ENCODE results near the gene XRCC5.

DNA sequence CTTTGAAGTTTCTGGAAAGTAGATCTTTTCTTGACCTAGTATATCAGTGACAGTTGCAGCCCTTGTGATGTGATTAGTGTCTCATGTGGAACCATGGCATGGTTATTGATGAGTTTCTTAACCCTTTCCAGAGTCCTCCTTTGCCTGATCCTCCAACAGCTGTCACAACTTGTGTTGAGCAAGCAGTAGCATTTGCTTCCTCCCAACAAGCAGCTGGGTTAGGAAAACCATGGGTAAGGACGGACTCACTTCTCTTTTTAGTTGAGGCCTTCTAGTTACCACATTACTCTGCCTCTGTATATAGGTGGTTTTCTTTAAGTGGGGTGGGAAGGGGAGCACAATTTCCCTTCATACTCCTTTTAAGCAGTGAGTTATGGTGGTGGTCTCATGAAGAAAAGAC, 96.3 kb downstream of the XRCC5 start:
- TF ChIP-seq, protein P1, sequence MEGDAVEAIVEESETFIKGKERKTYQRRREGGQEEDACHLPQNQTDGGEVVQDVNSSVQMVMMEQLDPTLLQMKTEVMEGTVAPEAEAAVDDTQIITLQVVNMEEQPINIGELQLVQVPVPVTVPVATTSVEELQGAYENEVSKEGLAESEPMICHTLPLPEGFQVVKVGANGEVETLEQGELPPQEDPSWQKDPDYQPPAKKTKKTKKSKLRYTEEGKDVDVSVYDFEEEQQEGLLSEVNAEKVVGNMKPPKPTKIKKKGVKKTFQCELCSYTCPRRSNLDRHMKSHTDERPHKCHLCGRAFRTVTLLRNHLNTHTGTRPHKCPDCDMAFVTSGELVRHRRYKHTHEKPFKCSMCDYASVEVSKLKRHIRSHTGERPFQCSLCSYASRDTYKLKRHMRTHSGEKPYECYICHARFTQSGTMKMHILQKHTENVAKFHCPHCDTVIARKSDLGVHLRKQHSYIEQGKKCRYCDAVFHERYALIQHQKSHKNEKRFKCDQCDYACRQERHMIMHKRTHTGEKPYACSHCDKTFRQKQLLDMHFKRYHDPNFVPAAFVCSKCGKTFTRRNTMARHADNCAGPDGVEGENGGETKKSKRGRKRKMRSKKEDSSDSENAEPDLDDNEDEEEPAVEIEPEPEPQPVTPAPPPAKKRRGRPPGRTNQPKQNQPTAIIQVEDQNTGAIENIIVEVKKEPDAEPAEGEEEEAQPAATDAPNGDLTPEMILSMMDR (IDR thresholded peaks at IDR 0.05) = no peak
- TF ChIP-seq POLR2AphosphoS5 (IDR thresholded peaks at IDR 0.05) = no peak
- TF ChIP-seq POLR2A (IDR thresholded peaks at IDR 0.05) = no peak
